Fibroblast of villous mesenchyme (primary cell): ENCODE measurements around the gene PLCB3. TPM values are rescaled to one million over a fixed set of nuclear protein-coding genes. Genes with fewer than 3 reads are reported as not detected.

Experiments
- DNase-seq: peaks from one replicate; pipeline ENCODE4 v3.0.0-alpha.2; 2010; ENCODE audit warnings: low read depth
- H3K4me3 ChIP-seq: 2 replicates; pipeline ENCODE4 v1.5.1; 2011; ENCODE audit warnings: low read depth, mild to moderate bottlenecking, low read length
- CTCF ChIP-seq: IDR thresholded peaks from 2 replicates; pipeline ENCODE4 v1.5.1; 2012; ENCODE audit warnings: low read depth, mild to moderate bottlenecking, low read length; ENCODE audit not compliant: insufficient read depth
- total RNA-seq: library from RNA; depleted of rRNA; stranded (reverse); fragments of >200 nt; gene quantifications from 2 replicates; pipeline ENCODE4 v1.2.3, GENCODE V29; 2012

The PLCB3 gene
- total RNA-seq, 1 donor, result 66.5 TPM

- H3K4me3 ChIP-seq, result no peak overlapping the region
- TF ChIP-seq CTCF, result no peak
- no peak for DNase-seq
Measured at GRCh38 chr11:64295760-64296159, 44.4 kb downstream of the PLCB3 start.

GRCh38 chr11:64296236-64296635 lies 44.9 kb downstream of the PLCB3 start:
- no peak overlapping the region for H3K4me3 ChIP-seq
- no peak for DNase-seq
- TF ChIP-seq CTCF, result no peak

GRCh38 chr11:64296830-64297698 lies 45.7 kb downstream of the PLCB3 start:
- H3K4me3 ChIP-seq, result no peak overlapping the region
- TF ChIP-seq CTCF, result no peak
- DNase-seq, result no peak

DNA sequence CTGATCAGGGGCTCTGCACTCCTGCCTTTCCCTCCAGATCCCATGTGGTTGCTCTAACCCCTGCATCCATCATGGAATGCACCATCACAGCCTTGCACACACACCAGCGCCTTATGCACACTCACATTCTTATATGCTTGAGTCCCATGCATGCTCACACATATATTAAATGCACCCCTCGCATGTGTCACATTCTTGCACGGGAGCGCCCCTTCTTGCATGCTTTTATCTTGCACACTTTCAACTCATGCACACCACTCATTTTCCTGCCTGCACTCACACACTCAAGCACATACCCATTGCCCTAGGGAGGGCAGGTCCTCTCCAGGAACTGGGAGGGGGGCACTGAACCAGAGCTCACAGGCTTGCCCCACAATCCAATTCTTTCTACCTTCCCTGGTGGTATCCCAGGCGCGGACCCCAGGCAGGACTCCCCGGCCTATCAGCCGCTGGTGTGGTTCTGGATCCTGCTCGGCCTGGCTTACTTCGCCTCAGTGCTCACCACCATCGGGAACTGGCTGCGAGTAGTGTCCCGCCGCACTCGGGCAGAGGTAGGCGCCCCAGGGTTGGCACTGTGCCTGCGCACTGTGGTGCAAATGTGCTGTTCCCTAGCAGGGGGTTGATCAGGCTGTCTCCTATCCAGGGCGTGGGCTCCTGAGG lies 46.5 kb downstream of the PLCB3 start:
- TF ChIP-seq CTCF, result no peak
- no peak for DNase-seq
- no peak overlapping the region for H3K4me3 ChIP-seq

- H3K4me3 ChIP-seq, result peak overlapping the region; percentile 38
- no peak for TF ChIP-seq CTCF
- DNase-seq, result peak; percentile 24
Measured at GRCh38 chr11:64298966-64299846, 47.9 kb downstream of the PLCB3 start.

GRCh38 chr11:64299847-64300648 lies 48.7 kb downstream of the PLCB3 start, which contains the start of gene CATSPERZ:
Gene CATSPERZ (plus strand): TSS chr11:64300358. CDS start chr11:64300411, 53 bp downstream.
- no peak for TF ChIP-seq CTCF
- DNase-seq, result no peak
- H3K4me3 ChIP-seq, result peak within 1 kb of the TSS; percentile 49
